MM.1S (cell line): ENCODE results near the gene ARHGEF18.

Experiments
- DNase-seq: peaks from one replicate; pipeline ENCODE4 v3.0.0-alpha.2; 2015
- H2AFZ ChIP-seq: fragments of 300-600 bp; sonication (generic); 2 replicates; pipeline ENCODE4 v1.6.0; 2016; ENCODE audit warnings: antibody characterized with exemption, low read length
- H3F3A ChIP-seq: fragments of 300-600 bp; sonication (generic); 2 replicates; pipeline ENCODE4 v1.6.1; 2016; ENCODE audit warnings: mild to moderate bottlenecking, antibody characterized with exemption, low read length, moderate library complexity, mixed read lengths; ENCODE audit not compliant: insufficient read depth
- H3K27ac ChIP-seq: fragments of 300-600 bp; sonication (generic); 2 replicates; pipeline ENCODE4 v1.5.1; 2016; ENCODE audit warnings: mild to moderate bottlenecking, low read length
- H3K27me3 ChIP-seq: fragments of 300-600 bp; sonication (generic); replicated peaks from 2 replicates; pipeline ENCODE4 v1.6.0; 2016; ENCODE audit warnings: low read length; ENCODE audit not compliant: insufficient read depth
- H3K36me3 ChIP-seq: fragments of 300-600 bp; sonication (generic); replicated peaks from 2 replicates; pipeline ENCODE4 v1.6.1; 2016; ENCODE audit warnings: mild to moderate bottlenecking, low read length, mixed read lengths; ENCODE audit not compliant: insufficient read depth
- H3K4me1 ChIP-seq: fragments of 300-600 bp; sonication (generic); 2 replicates; pipeline ENCODE4 v1.6.1; 2016; ENCODE audit warnings: low read length, mixed read lengths
- H3K4me2 ChIP-seq: fragments of 300-600 bp; sonication (generic); 2 replicates; pipeline ENCODE4 v1.6.0; 2016; ENCODE audit warnings: low read depth, low read length
- H3K4me3 ChIP-seq: fragments of 300-600 bp; sonication (generic); 2 replicates; pipeline ENCODE4 v1.5.1; 2016; ENCODE audit warnings: low read length, mixed read lengths
- H3K79me2 ChIP-seq: fragments of 300-600 bp; sonication (generic); 2 replicates; pipeline ENCODE4 v1.6.1; 2016; ENCODE audit warnings: mixed run types, low read length, mixed read lengths
- H3K9ac ChIP-seq: fragments of 300-600 bp; sonication (generic); 2 replicates; pipeline ENCODE4 v1.6.1; 2016; ENCODE audit warnings: low read length, mixed read lengths
- H3K9me2 ChIP-seq: fragments of 300-600 bp; sonication (generic); replicated peaks from 2 replicates; pipeline ENCODE4 v1.6.1; 2016; ENCODE audit warnings: mild to moderate bottlenecking, low read length, mixed read lengths; ENCODE audit not compliant: insufficient read depth
- H3K9me3 ChIP-seq: fragments of 300-600 bp; sonication (generic); replicated peaks from 2 replicates; pipeline ENCODE4 v1.6.1; 2016; ENCODE audit warnings: mild to moderate bottlenecking, low read length, mixed read lengths; ENCODE audit not compliant: insufficient read depth
- H4K20me1 ChIP-seq: fragments of 300-600 bp; sonication (generic); 2 replicates; pipeline ENCODE4 v1.6.1; 2016; ENCODE audit warnings: mild to moderate bottlenecking, low read length, moderate library complexity, mixed read lengths; ENCODE audit not compliant: insufficient read depth
- EZH2 ChIP-seq: fragments of 300-600 bp; sonication (generic); optimal IDR thresholded peaks from 2 replicates; pipeline ENCODE3; 2017; ENCODE audit warnings: low read depth, mild to moderate bottlenecking, antibody characterized with exemption, low read length, mixed read lengths
- EZH2phosphoT487 ChIP-seq: fragments of 300-600 bp; sonication (generic); IDR thresholded peaks from 2 replicates; pipeline ENCODE4 v1.6.1; 2018; ENCODE audit warnings: antibody characterized with exemption, low read length
- TF ChIP-seq, protein P1 (sequence below): fragments of 300-600 bp; sonication (generic); IDR thresholded peaks from 2 replicates; pipeline ENCODE4 v1.5.1; 2016; ENCODE audit warnings: antibody characterized with exemption, low read length, mixed read lengths

The ARHGEF18 gene

DNA sequence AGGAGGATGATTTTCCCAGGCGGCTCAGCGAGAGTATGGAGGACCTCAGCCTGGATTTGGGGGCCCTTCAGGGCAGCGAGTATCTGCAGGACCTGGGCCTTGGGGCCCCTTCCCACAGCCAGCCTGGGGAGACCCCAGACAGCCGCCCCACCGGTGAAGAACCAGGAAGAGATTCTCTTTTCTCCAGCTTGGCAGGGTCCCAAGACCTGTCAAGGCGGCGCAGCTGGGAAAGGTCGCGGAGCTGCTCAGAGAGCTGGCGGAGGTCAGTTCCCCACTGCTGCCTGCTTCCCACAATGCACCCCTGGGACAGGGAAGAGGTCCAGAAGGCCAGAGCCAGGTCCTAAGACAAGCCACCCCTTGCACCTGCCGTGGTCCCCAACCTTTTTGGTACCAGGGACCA, 24.1 kb downstream of the ARHGEF18 start:
- no peak for DNase-seq
- Histone ChIP-seq H3K4me1 (no peaks in the 10 kb centered on the region), H3K9ac (no peak overlapping the region), H4K20me1 (no peaks in the 10 kb centered on the region), H3K9me2 (no peaks in the 10 kb centered on the region), H3K36me3 (no peaks in the 10 kb centered on the region), H3K79me2 (no peaks in the 10 kb centered on the region), H3K4me3 (no peak overlapping the region), H3K4me2 (no peak overlapping the region), H3K27ac (no peak overlapping the region), H3K9me3 (no peaks in the 10 kb centered on the region), H2AFZ (no peak overlapping the region), H3F3A (no peaks in the 10 kb centered on the region), H3K27me3 (peaks cover 57% of the 10 kb centered on the region)
- TF ChIP-seq, protein P1, sequence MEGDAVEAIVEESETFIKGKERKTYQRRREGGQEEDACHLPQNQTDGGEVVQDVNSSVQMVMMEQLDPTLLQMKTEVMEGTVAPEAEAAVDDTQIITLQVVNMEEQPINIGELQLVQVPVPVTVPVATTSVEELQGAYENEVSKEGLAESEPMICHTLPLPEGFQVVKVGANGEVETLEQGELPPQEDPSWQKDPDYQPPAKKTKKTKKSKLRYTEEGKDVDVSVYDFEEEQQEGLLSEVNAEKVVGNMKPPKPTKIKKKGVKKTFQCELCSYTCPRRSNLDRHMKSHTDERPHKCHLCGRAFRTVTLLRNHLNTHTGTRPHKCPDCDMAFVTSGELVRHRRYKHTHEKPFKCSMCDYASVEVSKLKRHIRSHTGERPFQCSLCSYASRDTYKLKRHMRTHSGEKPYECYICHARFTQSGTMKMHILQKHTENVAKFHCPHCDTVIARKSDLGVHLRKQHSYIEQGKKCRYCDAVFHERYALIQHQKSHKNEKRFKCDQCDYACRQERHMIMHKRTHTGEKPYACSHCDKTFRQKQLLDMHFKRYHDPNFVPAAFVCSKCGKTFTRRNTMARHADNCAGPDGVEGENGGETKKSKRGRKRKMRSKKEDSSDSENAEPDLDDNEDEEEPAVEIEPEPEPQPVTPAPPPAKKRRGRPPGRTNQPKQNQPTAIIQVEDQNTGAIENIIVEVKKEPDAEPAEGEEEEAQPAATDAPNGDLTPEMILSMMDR, result no peak
- no peak for TF ChIP-seq EZH2phosphoT487
- no peak for TF ChIP-seq EZH2

DNA sequence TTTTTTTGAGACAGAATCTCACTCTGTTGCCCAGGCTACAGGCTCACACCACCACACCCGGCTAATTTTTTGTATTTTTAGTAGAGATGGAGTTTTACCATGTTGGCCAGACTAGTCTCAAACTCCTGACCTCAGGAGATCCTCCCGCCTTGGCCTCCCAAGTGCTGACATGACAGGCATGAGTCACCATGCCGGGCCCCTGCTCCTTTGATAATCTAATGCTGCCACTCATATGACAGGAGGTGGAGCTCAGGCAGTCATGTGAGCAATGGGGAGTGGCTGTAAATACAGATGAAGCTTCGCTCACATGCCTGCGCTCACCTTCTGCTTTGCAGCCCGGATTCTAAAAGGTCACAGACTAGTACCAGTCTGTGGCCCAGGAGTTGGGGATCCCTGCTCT, 25.1 kb downstream of the ARHGEF18 start:
- H3K27me3 ChIP-seq, result peaks cover 47% of the 10 kb centered on the region
- H2AFZ ChIP-seq, result no peak overlapping the region
- no peak overlapping the region for H3K9ac ChIP-seq
- no peaks in the 10 kb centered on the region for H3K79me2 ChIP-seq
- H3K4me3 ChIP-seq, result no peak overlapping the region
- H3K4me2 ChIP-seq, result no peak overlapping the region
- H3K36me3 ChIP-seq, result no peaks in the 10 kb centered on the region
- H4K20me1 ChIP-seq, result no peaks in the 10 kb centered on the region
- no peak for DNase-seq
- no peaks in the 10 kb centered on the region for H3K9me2 ChIP-seq
- no peaks in the 10 kb centered on the region for H3K9me3 ChIP-seq
- no peaks in the 10 kb centered on the region for H3K4me1 ChIP-seq
- no peak overlapping the region for H3K27ac ChIP-seq
- no peaks in the 10 kb centered on the region for H3F3A ChIP-seq
- TF ChIP-seq EZH2 (no peak), EZH2phosphoT487 (no peak)
- TF ChIP-seq, protein P1, result no peak

DNA sequence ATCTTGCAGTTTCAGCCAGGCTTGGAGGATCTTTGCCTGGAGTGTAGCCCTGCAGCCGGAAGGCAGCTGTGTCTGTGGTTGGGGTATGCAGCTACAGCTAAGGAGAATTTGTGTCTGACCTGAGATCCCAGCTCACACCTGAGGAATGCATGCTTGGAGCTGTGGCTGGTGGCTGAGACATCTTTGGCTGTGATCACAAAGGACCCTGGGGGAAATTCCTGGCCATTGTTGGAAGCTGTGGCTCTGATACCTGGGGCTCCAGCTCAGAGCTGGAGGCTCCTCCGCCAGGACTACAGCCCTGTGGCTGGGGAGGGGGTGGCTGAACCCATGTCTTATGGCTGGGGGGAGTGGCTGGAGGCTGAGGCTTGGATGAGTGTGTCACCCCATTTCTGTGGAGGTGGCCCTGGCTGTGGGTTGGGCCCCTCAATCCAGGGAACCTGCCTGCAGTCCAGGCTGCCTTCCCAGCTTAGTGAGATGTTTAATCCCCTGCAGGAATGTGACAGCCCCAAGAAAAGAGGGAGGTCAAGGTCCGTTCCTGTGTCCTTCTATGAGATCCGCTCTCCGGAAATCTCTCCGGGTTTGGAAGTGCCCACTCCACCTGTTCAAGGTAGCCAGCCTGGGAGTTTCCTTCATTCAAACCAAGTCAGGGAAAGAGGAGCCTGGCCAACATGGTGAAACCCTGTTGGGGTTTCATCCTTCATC, 27.6 kb downstream of the ARHGEF18 start:
- Histone ChIP-seq H3K4me3 (no peak overlapping the region), H3K36me3 (no peaks in the 10 kb centered on the region), H3F3A (no peaks in the 10 kb centered on the region), H3K27ac (no peak overlapping the region), H3K9ac (no peak overlapping the region), H3K9me2 (no peaks in the 10 kb centered on the region), H3K4me2 (no peak overlapping the region), H4K20me1 (no peaks in the 10 kb centered on the region), H3K4me1 (peaks cover 6% of the 10 kb centered on the region), H2AFZ (no peak overlapping the region), H3K79me2 (no peaks in the 10 kb centered on the region), H3K9me3 (no peaks in the 10 kb centered on the region), H3K27me3 (peaks cover 26% of the 10 kb centered on the region)
- DNase-seq, result no peak
- TF ChIP-seq, protein P1, result no peak
- TF ChIP-seq EZH2phosphoT487 (no peak), EZH2 (no peak)
